Daoy (cell line): Measurements from ENCODE around the gene SLC25A26. TPM values are rescaled to one million over a fixed set of nuclear protein-coding genes. Genes with fewer than 3 reads are reported as not detected.
"Not testable (repeated sequence)": the region's sequence is repeated elsewhere in the genome, so short reads cannot be mapped to it uniquely, and the experiment has no call there.

Source experiments
- DNase-seq: peaks from one replicate; pipeline ENCODE4 v3.0.0-alpha.2; 2015; ENCODE audit warnings: low read depth
- total RNA-seq: library from RNA; depleted of rRNA; stranded (reverse); fragments of >200 nt; shearing (Covaris generic); gene quantifications from 2 replicates; pipeline ENCODE4 v1.2.3, GENCODE V29; 2014

The SLC25A26 gene
- total RNA-seq, 1 experiment from 2014 or later: 15.4 TPM

- DNase-seq: no peak
These were observed 189.3 kb downstream of the SLC25A26 start for GRCh38 chr3:66409771-66410754.

- DNase-seq: no peak
These were observed 190.2 kb downstream of the SLC25A26 start for GRCh38 chr3:66410976-66411375.

DNA sequence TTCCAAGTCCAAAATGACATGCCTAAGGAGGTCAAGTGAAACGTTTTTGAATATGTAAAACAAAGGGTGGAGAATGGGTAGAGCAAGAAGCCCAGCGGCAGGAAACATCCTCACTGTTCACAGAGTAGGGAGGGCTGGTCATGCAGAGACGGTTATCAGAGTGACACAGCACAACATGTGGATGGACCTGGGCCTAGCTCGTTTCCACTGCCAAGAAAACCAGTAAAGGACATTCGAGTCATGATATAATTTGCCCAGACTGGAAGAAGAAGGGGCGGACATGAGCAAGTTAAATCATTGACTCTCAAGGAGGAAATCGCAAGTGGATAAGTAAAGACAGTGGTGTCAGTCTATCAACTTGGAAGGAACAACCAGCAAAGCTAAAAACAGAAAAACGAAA lies 190.7 kb downstream of the SLC25A26 start:
- DNase-seq: no peak

- no peak for DNase-seq
These were observed 191.4 kb downstream of the SLC25A26 start for GRCh38 chr3:66411961-66412887.

DNA sequence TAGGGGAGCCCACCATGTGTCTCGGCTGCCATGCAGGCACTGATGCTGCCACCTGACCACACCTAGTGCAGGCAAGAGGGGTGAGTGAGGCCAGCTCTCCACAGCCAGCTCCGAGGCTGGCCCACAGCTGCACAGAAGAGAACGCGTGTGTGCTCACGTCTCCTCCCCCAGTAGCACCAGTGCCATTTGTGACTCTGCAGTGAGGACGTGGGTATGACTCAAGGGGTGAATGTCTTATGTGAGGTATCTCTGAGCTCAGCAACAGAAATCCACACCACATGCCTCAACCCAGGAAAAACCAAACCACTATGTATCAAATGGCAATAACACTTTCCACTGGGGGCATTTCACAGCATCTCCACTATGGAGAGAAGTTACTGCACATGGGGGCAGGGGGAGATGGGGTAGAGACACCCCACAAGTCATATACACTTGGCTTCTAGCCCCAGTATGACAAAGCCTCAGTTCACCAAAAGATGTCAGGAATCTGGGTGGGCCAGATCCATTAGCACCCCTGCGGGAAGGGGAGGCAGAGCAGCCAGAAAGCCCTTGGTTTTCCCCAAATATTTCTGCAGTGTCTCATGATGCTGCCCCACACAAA lies 192.4 kb downstream of the SLC25A26 start:
- peak; percentile 69 for DNase-seq

DNA sequence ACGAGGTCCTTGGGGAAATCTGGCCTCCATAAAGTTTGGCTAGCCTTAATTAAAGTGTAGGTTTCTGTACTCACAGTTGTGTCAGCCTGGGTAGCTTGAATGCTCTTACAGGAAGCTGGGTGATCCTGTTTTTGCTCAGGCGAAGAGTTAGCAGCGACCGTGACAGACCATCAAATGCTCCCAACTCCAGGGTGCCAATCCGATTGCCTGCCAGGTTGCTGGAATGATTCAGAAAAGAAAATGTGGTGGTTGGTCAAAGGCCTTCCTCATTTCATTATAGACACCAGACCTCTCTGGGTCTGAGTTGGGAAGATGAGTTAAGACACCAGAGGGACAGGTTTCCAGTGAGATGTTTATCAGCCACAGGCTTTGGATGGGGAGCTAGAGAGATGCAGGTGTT lies 194.0 kb downstream of the SLC25A26 start:
- no peak for DNase-seq

- DNase-seq: no peak
These were observed 195.1 kb downstream of the SLC25A26 start for GRCh38 chr3:66415867-66416428.

DNA sequence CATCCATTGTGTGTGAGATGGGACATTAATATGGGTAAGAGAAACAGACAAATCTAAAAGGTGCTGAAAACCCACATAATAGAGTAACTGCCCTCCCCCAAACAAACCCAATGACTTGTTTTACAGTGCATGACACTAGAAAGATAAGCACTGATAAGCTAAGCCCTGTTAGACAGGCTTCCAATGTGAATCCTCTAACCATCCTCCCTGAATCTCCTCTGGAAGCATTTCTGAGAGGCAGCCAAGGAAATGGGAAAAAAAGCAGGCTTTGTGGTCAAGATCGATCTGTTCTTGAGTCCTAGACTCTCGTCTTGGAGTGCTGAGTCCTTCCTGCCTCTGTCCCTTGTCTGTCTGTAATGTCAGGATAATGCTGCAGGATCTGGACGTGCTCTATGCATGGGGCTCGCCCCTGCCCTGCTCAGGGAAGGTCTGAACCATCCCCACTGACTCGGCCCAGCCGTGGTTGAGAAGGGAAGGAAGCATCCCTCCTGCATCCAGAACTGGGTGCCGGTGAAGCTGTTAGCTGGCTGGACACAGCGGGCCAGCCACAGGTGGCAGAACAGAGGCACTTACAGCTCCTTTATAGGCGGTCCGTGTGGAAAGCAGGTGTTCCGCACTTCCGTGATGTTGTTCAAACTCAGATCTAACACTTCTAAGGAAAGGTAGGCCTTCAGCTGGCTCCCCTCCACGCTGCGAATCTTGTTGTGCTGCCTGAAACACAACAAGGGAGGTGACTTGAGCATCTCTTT lies 195.9 kb downstream of the SLC25A26 start:
- DNase-seq: no peak

DNA sequence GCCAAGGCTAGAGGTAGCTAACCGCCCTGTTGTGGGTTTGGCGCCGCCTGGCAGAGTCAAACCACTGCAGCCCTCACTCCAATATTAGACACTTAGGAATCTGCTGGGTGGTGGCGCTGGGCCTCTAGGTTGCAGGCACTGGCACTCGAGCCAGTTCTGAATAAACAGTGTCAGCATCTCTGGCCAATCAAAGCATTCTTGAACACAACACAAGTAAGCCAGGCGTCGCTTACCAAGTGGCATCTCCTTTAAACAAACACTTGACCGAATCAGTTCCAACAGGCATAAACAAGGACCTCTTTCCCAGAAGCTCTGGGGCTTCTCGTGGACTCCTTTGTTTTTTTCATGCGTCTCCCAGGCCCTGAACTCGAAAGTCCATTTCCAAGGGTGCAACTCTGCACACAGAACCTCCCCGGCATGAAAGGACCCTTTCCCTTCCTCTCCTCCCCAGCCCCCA lies 197.7 kb downstream of the SLC25A26 start:
- no peak for DNase-seq

- DNase-seq: no peak
These were observed 198.2 kb downstream of the SLC25A26 start for GRCh38 chr3:66419036-66419435.

- not testable (repeated sequence) for DNase-seq
These were observed 200.3 kb downstream of the SLC25A26 start for GRCh38 chr3:66421144-66421543.

DNA sequence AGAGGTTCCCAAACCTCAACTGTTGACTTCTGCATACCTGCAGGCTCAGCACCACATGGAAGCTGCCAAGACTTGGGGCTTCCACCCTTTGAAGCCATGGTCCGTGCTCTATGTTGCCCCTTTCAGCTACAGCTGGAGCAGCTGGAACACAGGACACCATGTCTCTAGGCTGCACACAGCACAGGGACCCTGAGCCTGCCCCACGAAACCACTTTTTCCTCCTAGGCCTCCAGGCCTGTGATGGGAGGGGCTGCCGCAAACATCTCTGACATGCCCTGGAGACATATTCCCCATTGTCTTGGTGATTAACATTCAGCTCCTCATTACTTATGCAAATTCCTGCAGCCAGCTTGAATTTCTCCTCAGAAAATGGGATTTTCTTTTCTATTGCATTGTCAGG lies 201.1 kb downstream of the SLC25A26 start:
- DNase-seq: not testable (repeated sequence)

GRCh38 chr3:66423791-66424190 lies 203.0 kb downstream of the SLC25A26 start:
- DNase-seq: no peak

- no peak for DNase-seq
These were observed 204.2 kb downstream of the SLC25A26 start for GRCh38 chr3:66425032-66425431.

DNA sequence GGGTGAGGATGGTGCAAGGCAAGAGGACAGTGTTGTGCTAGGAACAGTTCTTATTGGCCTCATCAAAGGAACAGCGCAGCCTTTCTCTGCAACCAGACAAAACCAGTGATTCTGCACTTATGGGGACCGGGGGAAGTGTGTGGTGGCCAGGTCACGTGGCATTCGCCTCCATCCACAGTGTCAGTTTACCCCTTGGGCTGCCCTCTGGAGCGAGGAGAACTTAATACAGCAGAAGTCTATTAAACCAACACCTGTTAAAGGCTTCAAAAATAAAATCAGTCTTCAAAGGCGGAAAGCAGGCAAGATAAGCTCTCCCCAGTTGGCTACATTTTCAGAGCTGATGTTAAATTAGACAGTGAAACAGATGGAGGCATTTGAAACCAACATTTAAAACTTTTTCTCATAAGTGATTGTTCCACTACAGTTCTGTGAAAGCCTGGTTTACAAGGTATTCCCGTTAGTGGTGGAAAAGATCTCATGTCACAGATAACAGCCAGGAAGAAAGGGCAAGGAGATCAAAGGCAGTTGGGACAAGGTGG lies 204.8 kb downstream of the SLC25A26 start:
- DNase-seq: no peak

GRCh38 chr3:66426135-66426534 lies 205.3 kb downstream of the SLC25A26 start:
- no peak for DNase-seq

DNA sequence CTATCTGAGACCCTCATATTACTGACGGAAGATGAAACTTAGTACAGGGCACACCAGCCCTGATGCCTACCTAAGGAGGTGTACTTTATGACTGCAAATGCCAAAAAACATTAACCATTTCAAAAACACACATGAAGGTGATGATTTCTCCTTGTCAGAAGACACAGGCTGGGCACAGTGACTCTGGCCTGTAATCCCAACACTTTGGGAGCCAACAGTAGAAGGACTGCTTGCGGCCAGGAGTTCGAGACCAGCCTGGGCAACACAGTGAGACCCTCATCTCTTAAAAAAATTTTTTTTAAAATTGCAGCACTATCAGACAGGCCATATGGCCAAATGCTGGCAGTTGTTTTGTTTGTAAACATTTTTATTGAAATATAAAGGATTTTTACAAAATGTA lies 206.6 kb downstream of the SLC25A26 start:
- DNase-seq: no peak

GRCh38 chr3:66427951-66428474 lies 207.2 kb downstream of the SLC25A26 start:
- no peak for DNase-seq
